ENCODE data around the gene RAPGEF4. TPM values are rescaled to one million over a fixed set of nuclear protein-coding genes. Genes with fewer than 3 reads are reported as not detected.

Gene RAPGEF4
- total and polyA plus RNA-seq, 9 of the 15 experiments (the other 6 are each of a cell fraction or from before 2014, with no cell fraction given): 0.04 to 0.33 (median 0.13) TPM; not detected in 6

DNA sequence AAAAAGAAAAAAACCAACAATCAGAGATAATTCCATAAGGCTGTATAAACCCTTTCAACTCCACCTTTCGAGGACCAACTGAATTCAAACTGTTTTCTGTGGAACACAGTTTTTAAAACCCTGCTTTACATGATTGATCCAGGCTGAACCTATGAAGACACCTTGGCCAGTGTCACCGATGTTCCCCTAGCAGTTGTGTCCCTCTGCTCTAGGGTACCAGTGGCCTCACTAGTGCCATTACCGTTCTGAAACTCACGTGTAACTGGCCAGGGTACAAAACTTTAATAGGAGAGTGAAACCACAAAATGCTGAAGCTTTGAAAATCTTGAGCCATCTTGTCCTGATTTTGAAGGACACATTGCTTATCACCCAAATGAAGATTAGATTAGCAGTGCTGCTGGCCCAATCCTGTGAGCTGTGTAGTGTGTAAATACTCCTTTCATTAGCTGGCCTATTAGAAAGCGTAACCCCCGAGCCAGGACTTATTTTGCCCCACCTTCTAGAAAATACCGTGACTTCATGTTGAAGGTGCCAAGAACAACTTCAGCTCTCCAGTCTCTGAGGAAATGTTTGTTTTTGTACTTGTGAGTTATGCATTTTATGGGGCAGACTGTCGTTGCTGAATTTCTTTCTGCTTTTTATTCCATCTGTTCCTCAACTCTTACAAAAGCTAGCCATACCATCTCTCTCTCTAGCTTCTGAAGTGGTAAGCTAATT lies 192.2 kb downstream of the RAPGEF4 start:
- Histone ChIP-seq H3K9me1 (ENCODE audit: control insufficient read depth, insufficient read depth, low read length) (no peaks in the 10 kb centered on the region), H4K20me1 (replicated peaks; ENCODE audit: control insufficient read depth, insufficient read depth, low read length) (no peaks in the 10 kb centered on the region), H3K36me3 (ENCODE audit: control insufficient read depth, insufficient read depth, low read length) (no peaks in the 10 kb centered on the region), H3K4me1 (replicated peaks in 1 of 2; ENCODE audit: control insufficient read depth in 2 of 2, insufficient read depth in 2 of 2, low read length in 2 of 2) (peaks cover 0 to 8% of the 10 kb centered on the region in 2 experiments; a peak in 3 of 5 replicates), H3K9ac (ENCODE audit: insufficient read depth in 1 of 2, low read depth in 2 of 2, low read length in 2 of 2) (no peak overlapping the region), H3K79me2 (ENCODE audit: control insufficient read depth, insufficient read depth, low read length) (no peaks in the 10 kb centered on the region), H3K4me2 (ENCODE audit: insufficient read depth, low read length) (no peak overlapping the region), H2AFZ (ENCODE audit: low read depth, low read length) (no peak overlapping the region), H3K4me3 (no peak overlapping the region), H3K9me3 (replicated peaks; ENCODE audit: control insufficient read depth, insufficient read depth, low read depth, low read length) (no peaks in the 10 kb centered on the region), H3K27ac (ENCODE audit: extremely low read depth, low read depth, low read length) (no peak overlapping the region), H3K27me3 (ENCODE audit: control insufficient read depth in 2 of 2, insufficient read depth in 2 of 2, low read length in 2 of 2) (peaks cover 0 to 3% of the 10 kb centered on the region in 2 experiments; a peak in 1 of 5 replicates)
- BruUV-seq (replicated peaks): no TSS peak
- ChIA-PET CTCF (ENCODE audit: low intra/inter-chr PET ratio) (no interaction called here), POLR2A (no interaction called here)
- ATAC-seq: no peak
- intact Hi-C loops (cut with micrococcal nuclease) (no loop called here), in situ Hi-C loops (cut with MboI) (no loop called here)
- TF ChIP-seq SIN3A (IDR thresholded peaks at IDR 0.05; ENCODE audit: borderline replicate concordance in 2 of 2, control insufficient read depth in 1 of 2, low read depth in 2 of 2, low read length in 2 of 2): no peak
- no peak for TF ChIP-seq GTF2A2 (tag; IDR thresholded peaks at IDR 0.05)
- no peak for TF ChIP-seq MED1 (CRISPR knock-in tag; IDR thresholded peaks at IDR 0.05; ENCODE audit: borderline replicate concordance)
- no peak for TF ChIP-seq PTTG1 (tag; IDR thresholded peaks at IDR 0.05; ENCODE audit: low read depth)
- TF ChIP-seq, protein P1, sequence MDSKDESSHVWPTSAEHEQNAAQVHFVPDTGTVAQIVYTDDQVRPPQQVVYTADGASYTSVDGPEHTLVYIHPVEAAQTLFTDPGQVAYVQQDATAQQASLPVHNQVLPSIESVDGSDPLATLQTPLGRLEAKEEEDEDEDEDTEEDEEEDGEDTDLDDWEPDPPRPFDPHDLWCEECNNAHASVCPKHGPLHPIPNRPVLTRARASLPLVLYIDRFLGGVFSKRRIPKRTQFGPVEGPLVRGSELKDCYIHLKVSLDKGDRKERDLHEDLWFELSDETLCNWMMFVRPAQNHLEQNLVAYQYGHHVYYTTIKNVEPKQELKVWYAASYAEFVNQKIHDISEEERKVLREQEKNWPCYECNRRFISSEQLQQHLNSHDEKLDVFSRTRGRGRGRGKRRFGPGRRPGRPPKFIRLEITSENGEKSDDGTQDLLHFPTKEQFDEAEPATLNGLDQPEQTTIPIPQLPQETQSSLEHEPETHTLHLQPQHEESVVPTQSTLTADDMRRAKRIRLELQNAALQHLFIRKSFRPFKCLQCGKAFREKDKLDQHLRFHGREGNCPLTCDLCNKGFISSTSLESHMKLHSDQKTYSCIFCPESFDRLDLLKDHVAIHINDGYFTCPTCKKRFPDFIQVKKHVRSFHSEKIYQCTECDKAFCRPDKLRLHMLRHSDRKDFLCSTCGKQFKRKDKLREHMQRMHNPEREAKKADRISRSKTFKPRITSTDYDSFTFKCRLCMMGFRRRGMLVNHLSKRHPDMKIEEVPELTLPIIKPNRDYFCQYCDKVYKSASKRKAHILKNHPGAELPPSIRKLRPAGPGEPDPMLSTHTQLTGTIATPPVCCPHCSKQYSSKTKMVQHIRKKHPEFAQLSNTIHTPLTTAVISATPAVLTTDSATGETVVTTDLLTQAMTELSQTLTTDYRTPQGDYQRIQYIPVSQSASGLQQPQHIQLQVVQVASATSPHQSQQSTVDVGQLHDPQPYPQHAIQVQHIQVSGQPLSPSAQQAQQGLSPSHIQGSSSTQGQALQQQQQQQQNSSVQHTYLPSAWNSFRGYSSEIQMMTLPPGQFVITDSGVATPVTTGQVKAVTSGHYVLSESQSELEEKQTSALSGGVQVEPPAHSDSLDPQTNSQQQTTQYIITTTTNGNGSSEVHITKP (IDR thresholded peaks at IDR 0.05; ENCODE audit: partially characterized antibody): peak; percentile 11
- TF ChIP-seq RFX7 (CRISPR knock-in tag; IDR thresholded peaks at IDR 0.05): no peak
- no peak for TF ChIP-seq ZBTB1 (CRISPR knock-in tag; IDR thresholded peaks at IDR 0.05; ENCODE audit: borderline replicate concordance, low read depth)
- WGBS (ENCODE audit: insufficient coverage, low coverage, missing lambda C conversion rate): 2% methylated on average over 8 of the region's 8 CpGs
- no peak for FAIRE-seq
- DNase-seq (ENCODE audit: extremely low read depth in 1 of 4, low spot score in 3 of 4): no peak

All from K562 (cell line).